WTC11 (cell line): ENCODE measurements around the gene MAPK7. TPM values are rescaled to one million over a fixed set of nuclear protein-coding genes. Genes with fewer than 3 reads are reported as not detected.
A peak's percentile ranks its signal among the peaks of the same experiment; 100 is the strongest.

Source experiments
- ATAC-seq: fragments of 200-7000 bp; cut with Tn5 transposase; 2 replicates; pipeline ENCODE4 v1.10.0; 2021; ENCODE audit warnings: mild to moderate bottlenecking, moderate library complexity
- CTCF ChIA-PET: fragments of 300-600 bp; sonication (Branson Sonifier 250); formaldehyde crosslinking; loops from one replicate; lab custom pipeline; 2021; ENCODE audit warnings: antibody characterized with exemption; lab: Charles Lee
- POLR2A ChIA-PET: fragments of 350-600 bp; sonication (Branson Sonifier 250); formaldehyde crosslinking; loops from one replicate; lab custom pipeline; 2021; ENCODE audit warnings: antibody characterized with exemption; lab: Charles Lee
- DNase-seq: peaks from one replicate; pipeline ENCODE4 v3.0.0; 2021; ENCODE audit warnings: low spot score
- H3K27ac Mint-ChIP-seq: 2 replicates; pipeline ENCODE4 v1.8.0; 2021; ENCODE audit warnings: mixed read lengths
- H3K27me3 Mint-ChIP-seq: 2 replicates; pipeline ENCODE4 v1.8.0; 2021; ENCODE audit warnings: low read depth, mild to moderate bottlenecking, moderate library complexity, mixed read lengths
- H3K36me3 Mint-ChIP-seq: 2 replicates; pipeline ENCODE4 v1.8.0; 2021; ENCODE audit warnings: mixed read lengths
- H3K4me1 Mint-ChIP-seq: 2 replicates; pipeline ENCODE4 v1.8.0; 2022; ENCODE audit warnings: mixed read lengths
- H3K4me3 Mint-ChIP-seq: 2 replicates; pipeline ENCODE4 v1.8.0; 2021; ENCODE audit warnings: mild to moderate bottlenecking, moderate library complexity, mixed read lengths
- H3K9me3 Mint-ChIP-seq: 2 replicates; pipeline ENCODE4 v1.8.0; 2021; ENCODE audit warnings: mixed read lengths
- AR ChIP-seq: fragments of 250-450 bp; sonication (Bioruptor Pico); IDR thresholded peaks from 2 replicates; pipeline ENCODE4 v1.9.0; 2021; ENCODE audit warnings: mild to moderate bottlenecking
- ATF1 ChIP-seq: sonication (generic); formaldehyde crosslinking; IDR thresholded peaks from 2 replicates; pipeline ENCODE4 v1.8.1; 2023; ENCODE audit warnings: mild to moderate bottlenecking, moderate library complexity, missing genetic modification reagents
- CREB1 ChIP-seq: sonication (generic); formaldehyde crosslinking; IDR thresholded peaks from 2 replicates; pipeline ENCODE4 v1.8.0; 2023; ENCODE audit warnings: mild to moderate bottlenecking, missing genetic modification reagents
- E2F4 ChIP-seq: sonication (generic); formaldehyde crosslinking; IDR thresholded peaks from 2 replicates; pipeline ENCODE4 v1.8.1; 2022; ENCODE audit warnings: low read depth, mild to moderate bottlenecking, moderate library complexity, missing genetic modification reagents, borderline replicate concordance
- E2F5 ChIP-seq: sonication (generic); formaldehyde crosslinking; IDR thresholded peaks from 2 replicates; pipeline ENCODE4 v1.8.1; 2022; ENCODE audit warnings: mild to moderate bottlenecking, moderate library complexity, missing genetic modification reagents
- FOXP1 ChIP-seq: sonication (generic); formaldehyde crosslinking; IDR thresholded peaks from 2 replicates; pipeline ENCODE4 v1.8.0; 2022; ENCODE audit warnings: missing genetic modification reagents, mild to moderate bottlenecking, moderate library complexity, borderline replicate concordance
- GRHL2 ChIP-seq: fragments of 250-450 bp; sonication (Bioruptor Pico); IDR thresholded peaks from 2 replicates; pipeline ENCODE4 v1.8.0; 2022; ENCODE audit warnings: mild to moderate bottlenecking, moderate library complexity; ENCODE audit not compliant: insufficient replicate concordance, severe bottlenecking
- MAX ChIP-seq: sonication (generic); formaldehyde crosslinking; IDR thresholded peaks from 2 replicates; pipeline ENCODE4 v1.8.0; 2022; ENCODE audit warnings: mild to moderate bottlenecking, missing genetic modification reagents
- MXD4 ChIP-seq: fragments of 250-450 bp; sonication (Bioruptor Pico); IDR thresholded peaks from 2 replicates; pipeline ENCODE4 v1.8.0; 2021; ENCODE audit warnings: mild to moderate bottlenecking, moderate library complexity, borderline replicate concordance
- NFE2L1 ChIP-seq: sonication (generic); formaldehyde crosslinking; IDR thresholded peaks from 2 replicates; pipeline ENCODE4 v1.8.1; 2023; ENCODE audit warnings: missing genetic modification reagents
- NR2C2 ChIP-seq: sonication (generic); formaldehyde crosslinking; IDR thresholded peaks from 2 replicates; pipeline ENCODE4 v1.8.0; 2022; ENCODE audit warnings: mild to moderate bottlenecking, missing genetic modification reagents
- OVOL2 ChIP-seq: fragments of 250-450 bp; sonication (Bioruptor Pico); IDR thresholded peaks from 2 replicates; pipeline ENCODE4 v1.9.0; 2021; ENCODE audit warnings: mild to moderate bottlenecking, borderline replicate concordance
- SOX15 ChIP-seq: fragments of 250-450 bp; sonication (Bioruptor Pico); IDR thresholded peaks from 2 replicates; pipeline ENCODE4 v1.9.0; 2021; ENCODE audit warnings: mild to moderate bottlenecking
- STAT6 ChIP-seq: sonication (generic); formaldehyde crosslinking; conservative IDR thresholded peaks from 2 replicates; pipeline ENCODE4 v1.8.1; 2023; ENCODE audit warnings: mild to moderate bottlenecking, low read depth, missing genetic modification reagents, moderate library complexity
- ZBTB21 ChIP-seq: sonication (generic); formaldehyde crosslinking; IDR thresholded peaks from 2 replicates; pipeline ENCODE4 v1.8.1; 2023; ENCODE audit warnings: mild to moderate bottlenecking, missing genetic modification reagents, borderline replicate concordance
- ZNF219 ChIP-seq: sonication (generic); formaldehyde crosslinking; IDR thresholded peaks from 2 replicates; pipeline ENCODE4 v1.8.0; 2023; ENCODE audit warnings: missing genetic modification reagents, mild to moderate bottlenecking, borderline replicate concordance
- ZNF416 ChIP-seq: fragments of 250-450 bp; sonication (Bioruptor Pico); IDR thresholded peaks from 2 replicates; pipeline ENCODE4 v1.9.0; 2021; ENCODE audit warnings: mild to moderate bottlenecking, inconsistent platforms
- ZNF425 ChIP-seq: fragments of 250-450 bp; sonication (Bioruptor Pico); conservative IDR thresholded peaks from 2 replicates; pipeline ENCODE4 v1.9.0; 2021; ENCODE audit warnings: mild to moderate bottlenecking
- ZNF671 ChIP-seq: fragments of 250-450 bp; sonication (Bioruptor Pico); IDR thresholded peaks from 2 replicates; pipeline ENCODE4 v1.8.0; 2021; ENCODE audit warnings: mild to moderate bottlenecking
- ZSCAN18 ChIP-seq: fragments of 250-450 bp; sonication (Bioruptor Pico); IDR thresholded peaks from 2 replicates; pipeline ENCODE4 v2.1.2; 2022; ENCODE audit warnings: mild to moderate bottlenecking, moderate library complexity
- total RNA-seq: library from RNA; stranded (reverse); gene quantifications from 3 replicates; pipeline ENCODE4 v1.2.3, GENCODE V29; 2021

Gene MAPK7
- total RNA-seq, 1 experiment from 2014 or later = 38.5 TPM

- Mint-ChIP-seq H3K36me3 (no peaks in the 10 kb centered on the region), H3K27me3 (no peaks in the 10 kb centered on the region), H3K27ac (peak overlapping the region; percentile 16; the same call in 1 of the 2 replicates), H3K4me1 (peaks cover 2% of the 10 kb centered on the region; the same call in 1 of the 2 replicates), H3K4me3 (no peak overlapping the region), H3K9me3 (no peaks in the 10 kb centered on the region)
- TF ChIP-seq NR2C2 (CRISPR knock-in tag) (no peak), ZSCAN18 (CRISPR knock-in tag) (no peak), AR (CRISPR knock-in tag) (no peak), NFE2L1 (CRISPR knock-in tag) (no peak), GRHL2 (no peak), MAX (CRISPR knock-in tag) (no peak), MXD4 (no peak), OVOL2 (CRISPR knock-in tag) (no peak), E2F5 (CRISPR knock-in tag) (no peak), ZNF671 (CRISPR knock-in tag) (no peak), CREB1 (CRISPR knock-in tag) (no peak), ZNF219 (CRISPR knock-in tag) (no peak), ZNF416 (CRISPR knock-in tag) (no peak), ZBTB21 (CRISPR knock-in tag) (no peak), FOXP1 (CRISPR knock-in tag) (no peak), ATF1 (CRISPR knock-in tag) (no peak), STAT6 (CRISPR knock-in tag) (no peak), ZNF425 (CRISPR knock-in tag) (no peak), SOX15 (no peak), E2F4 (CRISPR knock-in tag) (no peak)
- no peak for ATAC-seq
- POLR2A ChIA-PET = no interaction called here
- CTCF ChIA-PET = interaction anchor here (1.6 kb wide), 1 partner anchor 9 kb away, joined by 5 read pairs; the partner anchor contains the start of gene B9D1
- DNase-seq = no peak
Observed at GRCh38 chr17:19371259-19372010, 6.9 kb upstream of the MAPK7 start.
